MCF 10A (cell line): ENCODE results near the gene PHF14. TPM values are rescaled to one million over a fixed set of nuclear protein-coding genes. Genes with fewer than 3 reads are reported as not detected.

Source experiments
- BruUV-seq: library from RNA; stranded (reverse); fragments of 400-500 nt; replicated peaks from 2 replicates; lab custom pipeline; 2021; lab: Mats Ljungman, UMichigan
- CTCF ChIA-PET: fragments of 300-600 bp; sonication (Branson Sonifier 250); formaldehyde crosslinking; extraction: SDS; loops from one replicate; lab custom pipeline; 2021; ENCODE audit warnings: antibody characterized with exemption, inconsistent platforms; lab: Yijun Ruan, JAX
- POLR2A ChIA-PET: fragments of 300-600, 350-650 bp; sonication (Branson Sonifier 250); formaldehyde crosslinking; extraction: SDS; loops from one replicate; lab custom pipeline; 2020; ENCODE audit warnings: antibody characterized with exemption, inconsistent platforms; lab: Yijun Ruan, JAX
- DNase-seq: peaks from one replicate; pipeline ENCODE4 v3.0.0-alpha.2; 2018; ENCODE audit not compliant: unreplicated experiment
- H3K27ac Mint-ChIP-seq: one replicate; pipeline ENCODE4 v1.8.0; 2022; ENCODE audit warnings: mild to moderate bottlenecking, low read depth, mixed read lengths; ENCODE audit not compliant: unreplicated experiment
- H3K27me3 Mint-ChIP-seq: one replicate; pipeline ENCODE4 v1.8.0; 2022; ENCODE audit warnings: mixed read lengths; ENCODE audit not compliant: insufficient read depth, unreplicated experiment
- H3K36me3 Mint-ChIP-seq: one replicate; pipeline ENCODE4 v1.8.0; 2022; ENCODE audit warnings: mild to moderate bottlenecking, moderate library complexity, mixed read lengths; ENCODE audit not compliant: insufficient read depth, unreplicated experiment
- H3K4me1 Mint-ChIP-seq: one replicate; pipeline ENCODE4 v1.8.0; 2022; ENCODE audit warnings: mixed read lengths; ENCODE audit not compliant: insufficient read depth, unreplicated experiment
- H3K4me3 Mint-ChIP-seq: one replicate; pipeline ENCODE4 v1.8.0; 2022; ENCODE audit warnings: mild to moderate bottlenecking, moderate library complexity, mixed read lengths; ENCODE audit not compliant: unreplicated experiment
- H3K9me3 Mint-ChIP-seq: one replicate; pipeline ENCODE4 v1.8.0; 2022; ENCODE audit warnings: mixed read lengths; ENCODE audit not compliant: unreplicated experiment
- intact Hi-C: fragments of 100-400 bp; cut with micrococcal nuclease; formaldehyde crosslinking; loops from 2 replicates; pipeline ENCODE4 v1.14.1; 2022
- total RNA-seq: library from RNA; stranded (reverse); gene quantifications from 2 replicates; pipeline ENCODE4 v1.2.3, GENCODE V29; 2022
- TF ChIP-seq, protein P1 (sequence below): fragments of 200-600 bp; IDR thresholded peaks from one replicate; pipeline ENCODE4 v1.8.0; 2022; ENCODE audit warnings: antibody characterized with exemption, mild to moderate bottlenecking; ENCODE audit not compliant: unreplicated experiment

PHF14 gene
- total RNA-seq, 1 experiment from 2014 or later, result 39.6 TPM

DNA sequence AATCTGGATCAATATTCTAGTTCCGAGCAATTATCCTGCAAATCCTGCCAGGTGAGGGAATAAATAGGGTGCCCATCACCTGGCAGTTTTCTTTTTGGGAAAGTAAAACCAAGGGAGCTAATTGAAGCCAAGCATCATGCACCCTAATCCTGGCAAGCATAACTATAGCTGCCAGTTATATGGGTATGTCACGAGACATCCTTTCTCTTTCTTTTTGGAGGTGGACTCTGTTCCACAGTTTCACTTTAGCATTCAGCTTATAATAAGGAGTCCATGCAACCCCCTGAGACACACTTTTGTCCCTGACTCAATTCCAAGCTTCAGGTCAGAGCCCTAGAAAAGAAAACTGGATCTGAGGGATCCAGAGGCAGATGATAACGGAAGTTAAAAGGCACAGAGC, 222.5 kb downstream of the PHF14 start:
- H3K4me1 Mint-ChIP-seq, result peaks cover 22% of the 10 kb centered on the region
- ChIA-PET CTCF (interaction anchor here (0.6 to 2.9 kb wide), 3 partner anchors 14 to 1753 kb away, joined by 4 to 16 read pairs (median 5); no protein-coding TSS in a partner anchor), POLR2A (no interaction called here)
- DNase-seq, result no peak
- intact Hi-C loops, result no loop called here
- no peaks in the 10 kb centered on the region for H3K36me3 Mint-ChIP-seq
- no peaks in the 10 kb centered on the region for H3K27me3 Mint-ChIP-seq
- no peak overlapping the region for H3K4me3 Mint-ChIP-seq
- TF ChIP-seq, protein P1, sequence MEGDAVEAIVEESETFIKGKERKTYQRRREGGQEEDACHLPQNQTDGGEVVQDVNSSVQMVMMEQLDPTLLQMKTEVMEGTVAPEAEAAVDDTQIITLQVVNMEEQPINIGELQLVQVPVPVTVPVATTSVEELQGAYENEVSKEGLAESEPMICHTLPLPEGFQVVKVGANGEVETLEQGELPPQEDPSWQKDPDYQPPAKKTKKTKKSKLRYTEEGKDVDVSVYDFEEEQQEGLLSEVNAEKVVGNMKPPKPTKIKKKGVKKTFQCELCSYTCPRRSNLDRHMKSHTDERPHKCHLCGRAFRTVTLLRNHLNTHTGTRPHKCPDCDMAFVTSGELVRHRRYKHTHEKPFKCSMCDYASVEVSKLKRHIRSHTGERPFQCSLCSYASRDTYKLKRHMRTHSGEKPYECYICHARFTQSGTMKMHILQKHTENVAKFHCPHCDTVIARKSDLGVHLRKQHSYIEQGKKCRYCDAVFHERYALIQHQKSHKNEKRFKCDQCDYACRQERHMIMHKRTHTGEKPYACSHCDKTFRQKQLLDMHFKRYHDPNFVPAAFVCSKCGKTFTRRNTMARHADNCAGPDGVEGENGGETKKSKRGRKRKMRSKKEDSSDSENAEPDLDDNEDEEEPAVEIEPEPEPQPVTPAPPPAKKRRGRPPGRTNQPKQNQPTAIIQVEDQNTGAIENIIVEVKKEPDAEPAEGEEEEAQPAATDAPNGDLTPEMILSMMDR, result no peak
- no TSS peak for BruUV-seq
- H3K9me3 Mint-ChIP-seq, result no peaks in the 10 kb centered on the region
- no peak overlapping the region for H3K27ac Mint-ChIP-seq

DNA sequence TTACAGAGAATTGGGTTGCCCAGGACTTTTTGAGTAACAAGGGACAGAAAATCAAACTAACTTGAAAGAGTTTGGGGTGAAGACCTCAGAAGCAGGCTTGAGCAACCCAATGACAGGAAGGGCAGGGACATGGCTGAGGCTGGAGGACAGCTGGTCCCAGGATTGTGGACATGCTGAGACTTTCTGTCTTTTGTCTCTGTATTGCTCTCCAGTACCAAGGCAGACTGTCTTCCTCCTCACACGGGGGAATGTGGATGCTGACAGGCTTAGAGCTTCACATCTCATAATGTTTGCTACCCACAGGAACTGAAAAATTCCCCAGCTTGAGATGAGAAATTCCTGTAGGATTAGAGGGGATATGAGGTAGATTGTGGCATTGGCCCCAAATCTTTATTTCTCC, 229.6 kb downstream of the PHF14 start:
- H3K27ac Mint-ChIP-seq, result no peak overlapping the region
- H3K4me1 Mint-ChIP-seq, result no peaks in the 10 kb centered on the region
- ChIA-PET POLR2A (interaction anchor here (0.5 kb wide), 1 partner anchor 288 kb away, joined by 3 read pairs; no protein-coding TSS in a partner anchor), CTCF (interaction anchor here (1.0 kb wide), 1 partner anchor 216 kb away, joined by 3 read pairs; no protein-coding TSS in a partner anchor)
- H3K9me3 Mint-ChIP-seq, result no peaks in the 10 kb centered on the region
- no peak overlapping the region for H3K4me3 Mint-ChIP-seq
- BruUV-seq, result no TSS peak
- no peaks in the 10 kb centered on the region for H3K36me3 Mint-ChIP-seq
- intact Hi-C loops, result no loop called here
- no peaks in the 10 kb centered on the region for H3K27me3 Mint-ChIP-seq
- TF ChIP-seq, protein P1, result no peak
- no peak for DNase-seq

DNA sequence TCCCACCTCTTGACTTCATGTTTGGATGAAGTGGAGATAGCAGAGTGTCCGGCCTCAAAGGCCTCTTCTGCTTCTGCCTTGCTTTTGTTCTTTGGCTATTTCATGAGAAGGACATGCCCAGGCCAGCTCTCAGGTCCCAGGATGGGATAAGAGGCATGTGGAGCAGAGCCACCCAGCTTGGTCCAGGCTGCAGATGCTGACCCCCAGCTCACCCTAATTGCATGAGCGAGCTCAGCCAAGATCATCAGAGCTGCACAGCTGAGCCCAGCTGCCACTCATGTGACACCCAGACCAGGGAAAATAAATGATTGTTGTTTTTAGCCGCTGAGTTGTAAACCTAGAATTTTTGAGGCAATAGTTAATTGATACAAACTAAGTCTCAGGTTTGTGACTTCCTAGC, 230.0 kb downstream of the PHF14 start:
- Mint-ChIP-seq H3K27ac (no peak overlapping the region), H3K27me3 (no peaks in the 10 kb centered on the region), H3K4me1 (no peaks in the 10 kb centered on the region), H3K36me3 (no peaks in the 10 kb centered on the region), H3K4me3 (no peak overlapping the region), H3K9me3 (no peaks in the 10 kb centered on the region)
- CTCF ChIA-PET, result interaction anchor here (0.9 to 1.0 kb wide), 2 partner anchors 9 to 217 kb away, joined by 3 to 4 read pairs; no protein-coding TSS in a partner anchor
- TF ChIP-seq, protein P1, result no peak
- intact Hi-C loops, result no loop called here
- POLR2A ChIA-PET, result interaction anchor here (0.5 kb wide), 1 partner anchor 289 kb away, joined by 3 read pairs; no protein-coding TSS in a partner anchor
- no peak for DNase-seq
- no TSS peak for BruUV-seq

DNA sequence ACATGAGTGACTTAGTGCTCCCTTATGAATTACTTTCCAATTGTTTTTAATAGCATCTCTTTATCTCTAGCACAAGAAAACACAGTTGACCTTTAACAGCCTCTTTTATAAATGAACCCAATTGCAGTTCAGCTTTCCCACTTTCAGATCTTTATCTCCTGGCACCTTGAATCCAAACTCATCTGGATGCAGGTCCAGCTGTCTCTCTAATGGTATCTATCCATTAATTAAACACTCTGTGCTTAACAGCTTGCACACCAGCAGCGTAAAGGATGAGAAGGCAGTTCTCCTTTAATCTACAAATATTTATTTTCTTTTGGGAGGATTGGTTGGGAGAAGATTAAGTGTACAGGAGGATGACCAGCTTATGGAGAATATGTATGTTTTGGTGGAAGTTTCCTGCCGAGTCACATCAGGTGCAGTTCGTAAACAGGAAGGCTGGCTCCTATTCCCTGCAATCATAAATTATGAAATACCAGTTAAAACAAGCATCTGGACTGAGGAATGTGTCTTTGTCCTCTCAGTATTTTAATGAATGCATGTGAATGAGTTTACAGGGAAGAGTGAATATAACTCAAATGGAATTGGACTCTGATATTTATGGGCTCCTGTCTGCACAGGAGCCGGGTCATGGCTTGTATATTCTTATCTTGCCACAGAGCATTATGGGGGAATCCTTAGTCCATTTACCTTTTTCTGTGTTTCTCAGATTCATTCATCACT, 232.7 kb downstream of the PHF14 start:
- H3K27ac Mint-ChIP-seq, result no peak overlapping the region
- POLR2A ChIA-PET, result interaction anchor here (1.2 kb wide), 1 partner anchor 12 kb away, joined by 4 read pairs; no protein-coding TSS in a partner anchor
- no peak overlapping the region for H3K4me3 Mint-ChIP-seq
- intact Hi-C loops, result no loop called here
- H3K36me3 Mint-ChIP-seq, result no peaks in the 10 kb centered on the region
- BruUV-seq, result no TSS peak
- CTCF ChIA-PET, result no interaction called here
- no peaks in the 10 kb centered on the region for H3K27me3 Mint-ChIP-seq
- no peaks in the 10 kb centered on the region for H3K4me1 Mint-ChIP-seq
- H3K9me3 Mint-ChIP-seq, result no peaks in the 10 kb centered on the region
- TF ChIP-seq, protein P1, result no peak
- no peak for DNase-seq
